ENCODE data around the gene PRKAB2. TPM values are rescaled to one million over a fixed set of nuclear protein-coding genes. Genes with fewer than 3 reads are reported as not detected.
"Not testable (repeated sequence)": the region's sequence is repeated elsewhere in the genome, so short reads cannot be mapped to it uniquely, and the experiment has no call there.

PRKAB2 gene
- total RNA-seq, 1 donor from 2014 or later = 17.1 TPM

GRCh38 chr1:147142886-147143285 is 29.4 kb downstream of the PRKAB2 start:
- no peak for TF ChIP-seq CTCF (IDR thresholded peaks at IDR 0.05; ENCODE audit: insufficient read depth, low read length, poor library complexity, severe bottlenecking)
- no peaks in the 10 kb centered on the region for H3K36me3 ChIP-seq (ENCODE audit: control insufficient read depth, insufficient read depth, low read length)
- DNase-seq (ENCODE audit: low read depth) = no peak
- no peaks in the 10 kb centered on the region for H3K27me3 ChIP-seq (ENCODE audit: control insufficient read depth, insufficient read depth, low read length)
- H3K4me3 ChIP-seq (ENCODE audit: low read depth, low read length) = no peak overlapping the region

- H3K4me3 ChIP-seq (ENCODE audit: low read depth, low read length); H3K36me3 ChIP-seq (ENCODE audit: control insufficient read depth, insufficient read depth, low read length); H3K27me3 ChIP-seq (ENCODE audit: control insufficient read depth, insufficient read depth, low read length); DNase-seq (ENCODE audit: low read depth): not testable (repeated sequence)
Measured at GRCh38 chr1:147130721-147131120, 41.5 kb downstream of the PRKAB2 start.

DNA sequence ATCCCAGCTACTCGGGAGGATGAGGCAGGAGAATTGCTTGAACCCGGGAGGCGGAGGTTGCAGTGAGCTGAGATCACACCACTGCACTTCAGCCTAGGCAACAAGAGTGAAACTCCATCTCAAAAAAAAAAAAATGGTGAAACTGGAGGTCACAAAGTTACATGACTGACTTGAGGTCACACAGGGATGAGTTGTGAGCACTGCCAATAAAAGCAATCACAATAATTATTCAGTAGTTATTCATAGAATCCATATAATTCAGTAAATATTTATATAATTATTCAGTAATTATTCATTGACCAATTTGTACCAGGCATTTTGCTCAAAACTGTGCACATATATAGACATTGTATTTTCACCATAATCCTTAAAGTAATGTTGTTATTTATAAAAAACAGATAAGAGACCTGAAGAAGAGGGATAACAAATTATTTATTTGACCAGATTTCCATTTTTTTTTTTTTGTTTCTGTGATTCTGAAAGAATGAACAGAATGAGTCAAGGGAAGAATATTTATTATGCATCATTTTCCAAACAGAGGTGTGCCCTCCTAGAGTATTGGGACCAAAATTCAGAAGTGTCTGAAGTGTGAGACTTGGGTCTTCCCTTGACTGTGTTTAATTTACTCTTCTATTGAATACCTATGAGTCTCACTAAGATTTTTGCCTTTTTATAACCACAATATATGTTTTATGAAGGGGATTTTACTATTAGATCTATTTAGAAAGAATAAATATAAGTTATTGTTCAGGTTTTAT is 43.0 kb downstream of the PRKAB2 start:
- no peak for DNase-seq (ENCODE audit: low read depth)
- TF ChIP-seq CTCF (IDR thresholded peaks at IDR 0.05; ENCODE audit: insufficient read depth, low read length, poor library complexity, severe bottlenecking) = no peak
- Histone ChIP-seq H3K4me3 (ENCODE audit: low read depth, low read length) (no peak overlapping the region), H3K36me3 (ENCODE audit: control insufficient read depth, insufficient read depth, low read length) (no peaks in the 10 kb centered on the region), H3K27me3 (ENCODE audit: control insufficient read depth, insufficient read depth, low read length) (no peaks in the 10 kb centered on the region)

- no peaks in the 10 kb centered on the region for H3K27me3 ChIP-seq (ENCODE audit: control insufficient read depth, insufficient read depth, low read length)
- H3K36me3 ChIP-seq (ENCODE audit: control insufficient read depth, insufficient read depth, low read length) = no peaks in the 10 kb centered on the region
- no peak overlapping the region for H3K4me3 ChIP-seq (ENCODE audit: low read depth, low read length)
- no peak for DNase-seq (ENCODE audit: low read depth)
- TF ChIP-seq CTCF (IDR thresholded peaks at IDR 0.05; ENCODE audit: insufficient read depth, low read length, poor library complexity, severe bottlenecking) = no peak
Measured at GRCh38 chr1:147124266-147124665, 48.0 kb downstream of the PRKAB2 start.

- no peak overlapping the region for H3K4me3 ChIP-seq (ENCODE audit: low read depth, low read length)
- no peak for TF ChIP-seq CTCF (IDR thresholded peaks at IDR 0.05; ENCODE audit: insufficient read depth, low read length, poor library complexity, severe bottlenecking)
- DNase-seq (ENCODE audit: low read depth) = no peak
- no peaks in the 10 kb centered on the region for H3K36me3 ChIP-seq (ENCODE audit: control insufficient read depth, insufficient read depth, low read length)
- peaks cover 2% of the 10 kb centered on the region for H3K27me3 ChIP-seq (ENCODE audit: control insufficient read depth, insufficient read depth, low read length)
Measured at GRCh38 chr1:147117109-147117508, 55.2 kb downstream of the PRKAB2 start.

GRCh38 chr1:147115496-147115895 is 56.8 kb downstream of the PRKAB2 start:
- no peak for DNase-seq (ENCODE audit: low read depth)
- Histone ChIP-seq H3K4me3 (ENCODE audit: low read depth, low read length) (no peak overlapping the region), H3K27me3 (ENCODE audit: control insufficient read depth, insufficient read depth, low read length) (peaks cover 2% of the 10 kb centered on the region), H3K36me3 (ENCODE audit: control insufficient read depth, insufficient read depth, low read length) (no peaks in the 10 kb centered on the region)
- no peak for TF ChIP-seq CTCF (IDR thresholded peaks at IDR 0.05; ENCODE audit: insufficient read depth, low read length, poor library complexity, severe bottlenecking)

DNA sequence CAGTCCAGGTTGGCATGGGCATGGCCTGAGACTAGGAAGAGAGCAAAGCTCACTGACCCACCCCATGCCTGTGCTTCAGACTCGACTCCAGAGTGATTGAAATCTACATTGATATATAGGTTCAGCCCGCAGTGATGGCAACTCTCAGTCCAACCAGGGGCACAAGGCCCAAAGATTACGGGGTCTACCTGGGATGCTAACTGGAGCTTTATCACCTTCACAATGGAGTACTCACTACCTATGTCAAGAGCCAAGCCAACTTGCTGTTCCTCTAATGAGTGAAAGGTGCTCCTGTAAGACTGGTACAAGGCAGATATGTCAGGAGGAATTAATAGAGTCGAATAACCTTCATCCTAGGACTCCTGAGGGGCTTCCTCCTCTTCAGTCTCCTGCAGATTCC is 57.2 kb downstream of the PRKAB2 start:
- not testable (repeated sequence) for DNase-seq (ENCODE audit: low read depth); H3K27me3 ChIP-seq (ENCODE audit: control insufficient read depth, insufficient read depth, low read length); H3K36me3 ChIP-seq (ENCODE audit: control insufficient read depth, insufficient read depth, low read length); H3K4me3 ChIP-seq (ENCODE audit: low read depth, low read length)

DNA sequence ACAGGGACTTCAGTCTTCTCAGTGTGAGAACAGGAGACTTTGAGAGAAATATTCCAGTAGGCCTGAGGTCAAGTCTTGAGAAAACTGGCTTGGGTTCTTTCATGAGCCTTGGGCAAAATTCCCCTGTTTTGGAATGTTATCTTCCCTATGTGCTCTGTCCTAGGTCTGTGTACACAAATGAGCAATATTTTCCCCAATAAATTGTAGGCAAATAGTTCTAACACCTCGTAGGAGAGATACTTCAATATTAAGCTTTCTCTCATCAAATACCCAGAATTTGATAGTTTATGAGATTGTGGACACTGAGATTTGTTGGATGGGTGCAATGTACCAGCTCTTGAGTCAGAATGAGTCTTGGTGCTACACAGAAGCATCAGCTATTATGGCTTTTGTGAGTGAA is 57.9 kb downstream of the PRKAB2 start:
- not testable (repeated sequence) for H3K27me3 ChIP-seq (ENCODE audit: control insufficient read depth, insufficient read depth, low read length); H3K36me3 ChIP-seq (ENCODE audit: control insufficient read depth, insufficient read depth, low read length); DNase-seq (ENCODE audit: low read depth); H3K4me3 ChIP-seq (ENCODE audit: low read depth, low read length)

Data from kidney epithelial cell (primary cell).